ENCODE results near the gene ADORA2A. TPM values are rescaled to one million over a fixed set of nuclear protein-coding genes. Genes with fewer than 3 reads are reported as not detected.

ADORA2A gene
- total RNA-seq, 1 experiment from 2014 or later = 3.6 TPM

DNA sequence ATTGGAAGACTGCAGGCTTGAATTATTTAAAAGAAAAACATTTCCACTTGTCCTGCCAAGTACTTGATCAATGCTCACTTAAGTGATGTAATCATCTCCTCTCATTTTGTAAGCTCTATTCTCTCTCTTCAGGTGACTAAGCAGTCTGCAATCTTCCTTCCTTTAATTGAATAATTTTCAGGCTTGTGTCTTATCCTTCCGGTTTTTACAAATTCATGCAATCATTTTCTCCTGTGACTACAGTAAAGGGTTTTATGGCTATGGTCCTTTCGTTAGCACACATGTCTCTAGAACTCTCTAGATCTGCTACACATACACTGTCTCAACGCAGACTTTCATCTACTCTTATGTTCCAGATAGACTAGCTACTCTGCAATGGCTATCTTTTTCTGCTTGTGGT, 55.2 kb downstream of the ADORA2A start:
- Histone ChIP-seq H3K4me2 (ENCODE audit: low read length) (peak overlapping the region; percentile 12; the same call in 1 of the 2 replicates), H3K4me3 (replicated peaks in 1 of 2; ENCODE audit: low read depth in 1 of 2, low read length in 2 of 2) (no peak overlapping the region), H2AFZ (ENCODE audit: low read depth, low read length, poor library complexity, severe bottlenecking) (peak overlapping the region; percentile 14), H3K9ac (ENCODE audit: low read length) (no peak overlapping the region), H3K9me2 (ENCODE audit: insufficient read depth) (no peaks in the 10 kb centered on the region), H3K9me3 (ENCODE audit: control insufficient read depth in 1 of 2, insufficient read depth in 1 of 2, low read depth in 1 of 2, low read length in 2 of 2) (no peaks in the 10 kb centered on the region), H3K27ac (ENCODE audit: low read depth, low read length) (no peak overlapping the region), H3K79me2 (ENCODE audit: insufficient read depth, low read length) (no peaks in the 10 kb centered on the region), H3K36me3 (ENCODE audit: control insufficient read depth in 1 of 2, insufficient read depth in 2 of 2, low read length in 2 of 2) (no peaks in the 10 kb centered on the region), H4K20me1 (ENCODE audit: insufficient read depth) (no peaks in the 10 kb centered on the region), H3K4me1 (ENCODE audit: control insufficient read depth in 1 of 2, insufficient read depth in 2 of 2, low read length in 2 of 2) (peaks cover 12 to 15% of the 10 kb centered on the region in 2 experiments; a peak in 2 of 4 replicates), H3K27me3 (ENCODE audit: insufficient read depth, low read length) (no peaks in the 10 kb centered on the region)
- intact Hi-C loops (cut with micrococcal nuclease) = no loop called here
- ATAC-seq = peak; percentile 44; the same call in 1 of the 2 replicates
- RAD21 ChIA-PET (ENCODE audit: low non-redundant PET in 1 of 2, low total read pairs in 2 of 2, uncharacterized antibody in 2 of 2, unreplicated experiment in 2 of 2) = no interaction called here
- CTCF ChIA-PET = no interaction called here
- POLR2A ChIA-PET = no interaction called here
- no peak for DNase-seq (ENCODE audit: low read depth, low spot score)
- no TSS peak for BruUV-seq (replicated peaks)
- no peak for TF ChIP-seq SRF (IDR thresholded peaks at IDR 0.05; ENCODE audit: low read depth)
- TF ChIP-seq, protein P1, sequence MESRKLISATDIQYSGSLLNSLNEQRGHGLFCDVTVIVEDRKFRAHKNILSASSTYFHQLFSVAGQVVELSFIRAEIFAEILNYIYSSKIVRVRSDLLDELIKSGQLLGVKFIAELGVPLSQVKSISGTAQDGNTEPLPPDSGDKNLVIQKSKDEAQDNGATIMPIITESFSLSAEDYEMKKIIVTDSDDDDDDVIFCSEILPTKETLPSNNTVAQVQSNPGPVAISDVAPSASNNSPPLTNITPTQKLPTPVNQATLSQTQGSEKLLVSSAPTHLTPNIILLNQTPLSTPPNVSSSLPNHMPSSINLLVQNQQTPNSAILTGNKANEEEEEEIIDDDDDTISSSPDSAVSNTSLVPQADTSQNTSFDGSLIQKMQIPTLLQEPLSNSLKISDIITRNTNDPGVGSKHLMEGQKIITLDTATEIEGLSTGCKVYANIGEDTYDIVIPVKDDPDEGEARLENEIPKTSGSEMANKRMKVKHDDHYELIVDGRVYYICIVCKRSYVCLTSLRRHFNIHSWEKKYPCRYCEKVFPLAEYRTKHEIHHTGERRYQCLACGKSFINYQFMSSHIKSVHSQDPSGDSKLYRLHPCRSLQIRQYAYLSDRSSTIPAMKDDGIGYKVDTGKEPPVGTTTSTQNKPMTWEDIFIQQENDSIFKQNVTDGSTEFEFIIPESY (IDR thresholded peaks at IDR 0.05; ENCODE audit: extremely low read depth, insufficient replicate concordance, low read length) = no peak
- TF ChIP-seq SP1 (IDR thresholded peaks at IDR 0.05; ENCODE audit: low read depth) = 0 out of 2 replicates have a peak, but pooled peaks have one; percentile 34
- TF ChIP-seq FOSL1 (IDR thresholded peaks at IDR 0.05; ENCODE audit: low read depth) = peak; percentile 46; the same call in 1 of the 2 replicates
- TF ChIP-seq POLR2AphosphoS5 (IDR thresholded peaks at IDR 0.05; ENCODE audit: low read depth, low read length) = no peak
- no peak for TF ChIP-seq REST (IDR thresholded peaks at IDR 0.05; ENCODE audit: low read depth)
- no peak for TF ChIP-seq POLR2A (IDR thresholded peaks at IDR 0.05; ENCODE audit: borderline replicate concordance, extremely low read depth, insufficient read depth, insufficient read length)
- TF ChIP-seq CEBPB (IDR thresholded peaks at IDR 0.05; ENCODE audit: low read depth) = peak; percentile 85
- TF ChIP-seq SIN3A (IDR thresholded peaks at IDR 0.05; ENCODE audit: low read depth) = no peak
- peak; percentile 46 for TF ChIP-seq JUND (IDR thresholded peaks at IDR 0.05)
- TF ChIP-seq ATF3 (IDR thresholded peaks at IDR 0.05) = no peak
- TF ChIP-seq ZFX (IDR thresholded peaks at IDR 0.05) = no peak
